DMS153 treated with DMSO at 0.1 percent for 48 hours (cell line): ENCODE data around the gene TATDN3.
"Not testable (repeated sequence)": the region's sequence is repeated elsewhere in the genome, so short reads cannot be mapped to it uniquely, and the experiment has no call there.

Source experiments
- DNase-seq: peaks from one replicate; lab custom pipeline; 2025; ENCODE audit not compliant: unreplicated experiment; lab: John Stamatoyannopoulos, UW

TATDN3 gene, protein sequence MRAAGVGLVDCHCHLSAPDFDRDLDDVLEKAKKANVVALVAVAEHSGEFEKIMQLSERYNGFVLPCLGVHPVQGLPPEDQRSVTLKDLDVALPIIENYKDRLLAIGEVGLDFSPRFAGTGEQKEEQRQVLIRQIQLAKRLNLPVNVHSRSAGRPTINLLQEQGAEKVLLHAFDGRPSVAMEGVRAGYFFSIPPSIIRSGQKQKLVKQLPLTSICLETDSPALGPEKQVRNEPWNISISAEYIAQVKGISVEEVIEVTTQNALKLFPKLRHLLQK

DNA sequence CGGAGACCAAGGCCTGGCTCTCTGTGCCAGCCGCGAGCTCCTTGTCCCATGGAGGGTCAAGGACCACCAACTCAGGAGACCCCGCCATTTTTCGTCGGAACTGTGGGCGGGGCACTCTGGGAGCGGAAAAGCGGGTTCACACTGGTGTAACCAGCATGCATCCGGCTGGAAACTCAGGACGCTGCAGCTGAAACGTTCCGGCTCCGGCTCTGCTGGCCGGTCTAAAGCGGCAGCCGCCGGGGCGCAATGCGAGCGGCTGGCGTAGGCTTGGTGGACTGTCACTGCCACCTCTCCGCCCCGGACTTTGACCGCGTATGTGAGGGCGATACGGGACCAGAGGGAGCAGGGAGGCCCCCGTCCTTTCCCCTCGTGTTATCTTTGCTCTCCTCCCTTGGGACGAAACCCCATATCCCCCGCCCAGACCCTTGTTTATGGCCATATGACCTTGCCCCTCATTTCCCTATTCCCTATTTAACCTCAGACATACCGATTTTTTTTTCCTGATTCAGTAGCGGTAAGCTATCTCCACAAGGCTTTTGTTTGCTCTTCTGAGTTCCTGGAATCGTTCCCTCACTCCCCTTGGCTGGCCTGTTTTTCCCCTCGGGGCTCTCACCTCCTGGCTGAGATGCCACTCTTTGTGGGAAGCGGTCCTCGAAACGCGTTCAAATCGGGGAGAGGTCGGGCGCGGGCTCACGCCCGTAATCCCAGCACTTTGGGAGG lies at the start of gene TATDN3, which contains the start of gene NSL1:
TATDN3 (plus strand) TSS at position 219 of the 720 bp plus-strand sequence; CDS start at position 247, 28 bp downstream.
NSL1 (minus strand) TSS at position 102 of the 720 bp plus-strand sequence; CDS start at position 88, 14 bp downstream.
- peak; percentile 96 for DNase-seq

DNA sequence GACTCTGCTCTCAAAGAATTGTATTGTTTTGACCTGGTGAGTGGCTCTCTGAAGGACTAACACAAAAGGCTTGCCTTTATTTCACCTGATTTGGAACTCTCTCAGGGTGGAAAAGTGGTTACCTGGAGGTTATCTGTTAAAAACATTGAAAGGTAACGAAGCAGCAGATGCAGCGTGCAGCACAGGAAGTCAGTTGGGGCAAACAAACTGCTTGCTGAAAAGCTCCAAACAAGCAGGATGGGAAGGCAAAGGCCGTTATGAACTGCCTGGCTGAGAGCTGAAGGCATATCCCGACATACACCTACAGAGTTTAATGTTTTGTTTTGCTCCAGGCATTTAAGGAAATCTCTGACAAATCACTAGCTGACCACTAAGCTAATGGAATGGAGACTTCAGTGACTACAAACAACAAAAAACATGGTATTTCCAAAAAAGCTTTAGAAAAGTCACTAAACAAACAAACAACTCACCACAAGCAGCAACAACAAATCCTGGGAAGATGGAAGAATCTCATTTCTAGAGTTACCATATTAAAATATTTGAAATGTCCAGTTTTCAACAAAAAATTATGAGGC lies 47.7 kb upstream of the TATDN3 start:
- DNase-seq, result peak; percentile 24

DNA sequence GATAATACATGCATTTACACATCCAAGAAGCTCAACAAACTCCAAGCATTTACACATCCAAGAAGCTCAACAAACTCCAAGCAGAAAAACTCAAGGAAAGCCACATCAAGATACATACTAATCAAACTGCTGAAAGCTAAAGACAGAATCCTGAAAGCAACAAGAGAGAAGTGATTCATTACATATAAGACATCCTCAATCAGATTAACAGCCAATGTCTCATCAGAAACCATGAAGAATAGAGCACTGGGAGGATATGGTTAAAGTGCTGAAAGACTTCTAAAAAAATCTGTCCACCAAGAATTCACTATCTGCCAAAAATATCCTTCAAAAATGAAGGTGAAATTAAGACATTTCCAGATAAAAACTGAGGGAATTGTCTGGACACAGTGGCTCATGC lies 46.4 kb upstream of the TATDN3 start:
- no peak for DNase-seq

DNA sequence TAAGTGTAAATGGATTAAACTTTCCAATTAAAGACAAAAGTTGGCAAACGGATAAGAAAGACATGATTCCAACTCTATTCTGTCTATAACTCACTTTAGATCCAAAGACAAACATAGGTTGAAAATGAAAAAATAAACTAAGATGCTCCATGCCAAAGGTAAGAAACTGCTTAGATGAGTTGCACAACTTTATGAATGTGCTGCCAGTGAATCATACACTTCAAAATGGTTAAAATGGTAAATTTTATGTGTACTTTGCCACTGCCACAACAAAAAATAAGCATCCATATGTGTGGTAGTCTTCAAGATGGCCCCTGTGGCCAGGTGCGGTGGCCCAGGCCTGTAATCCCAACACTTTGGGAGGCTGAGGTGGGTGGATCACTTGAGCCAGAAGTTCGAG lies 45.1 kb upstream of the TATDN3 start:
- DNase-seq, result no peak

DNA sequence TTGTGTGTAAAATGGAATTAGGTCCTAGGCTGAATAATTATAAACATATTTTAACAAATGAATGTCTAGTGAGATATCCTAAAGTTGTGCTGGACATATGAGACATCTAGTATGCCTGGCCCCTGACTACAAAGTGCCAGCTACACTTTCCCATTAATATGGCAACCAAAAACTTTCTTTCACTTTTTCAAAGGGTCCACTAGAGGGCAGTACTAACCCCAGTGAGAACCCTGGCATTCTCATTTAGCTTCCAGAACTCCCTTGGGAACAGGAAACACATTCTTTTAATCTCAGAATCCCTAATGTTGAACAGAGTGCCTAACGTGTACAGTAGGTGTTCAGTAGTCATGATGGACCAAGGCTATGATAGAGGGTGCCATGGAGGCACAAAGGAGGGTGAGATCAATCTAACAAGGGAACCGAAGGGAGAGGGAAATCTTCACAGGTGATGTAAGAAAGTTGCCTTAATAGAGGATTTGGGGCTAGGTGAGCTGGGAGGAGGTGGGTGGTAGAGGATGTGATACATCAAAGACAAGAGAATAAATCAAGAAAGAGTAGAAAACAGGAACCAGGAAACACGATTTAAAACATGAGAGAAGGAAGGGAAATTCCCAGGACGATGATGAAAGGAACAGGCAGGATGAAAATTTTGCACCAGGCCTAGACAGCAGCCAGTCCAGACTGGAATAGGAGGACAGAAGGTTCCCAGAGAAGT lies 41.7 kb upstream of the TATDN3 start:
- peak; percentile 83 for DNase-seq

DNA sequence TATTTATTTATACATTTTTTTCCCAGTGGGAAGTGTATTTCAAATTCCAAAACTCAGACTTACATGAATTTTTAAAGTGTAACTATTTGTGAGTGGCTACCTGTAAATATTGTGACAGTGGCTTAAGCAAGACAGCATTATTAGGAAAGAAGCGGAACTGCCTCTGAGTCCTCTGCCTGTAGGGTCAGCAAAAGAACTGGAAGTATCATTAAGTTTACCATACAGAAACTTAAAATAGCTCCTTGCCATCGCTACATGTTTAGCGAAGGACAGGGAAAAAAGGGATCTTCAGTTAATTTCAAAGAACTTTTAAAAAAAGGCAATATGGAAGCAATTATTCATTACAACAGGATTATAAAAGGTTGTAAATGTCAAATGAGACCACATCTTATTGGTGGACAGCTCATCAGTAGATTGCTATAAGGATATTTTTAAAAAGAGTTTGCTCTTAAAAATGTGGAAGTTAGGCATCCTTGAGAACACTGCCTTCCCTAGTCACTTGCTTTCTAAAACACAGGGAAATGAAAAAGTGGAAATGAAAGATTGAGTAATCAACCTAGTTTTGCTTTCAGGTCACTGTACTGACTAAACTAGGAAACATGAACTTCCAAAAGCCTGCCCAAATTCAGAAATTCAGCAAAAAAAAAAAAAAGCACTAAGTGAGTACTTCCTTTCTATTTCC lies 39.3 kb upstream of the TATDN3 start:
- DNase-seq, result no peak

DNA sequence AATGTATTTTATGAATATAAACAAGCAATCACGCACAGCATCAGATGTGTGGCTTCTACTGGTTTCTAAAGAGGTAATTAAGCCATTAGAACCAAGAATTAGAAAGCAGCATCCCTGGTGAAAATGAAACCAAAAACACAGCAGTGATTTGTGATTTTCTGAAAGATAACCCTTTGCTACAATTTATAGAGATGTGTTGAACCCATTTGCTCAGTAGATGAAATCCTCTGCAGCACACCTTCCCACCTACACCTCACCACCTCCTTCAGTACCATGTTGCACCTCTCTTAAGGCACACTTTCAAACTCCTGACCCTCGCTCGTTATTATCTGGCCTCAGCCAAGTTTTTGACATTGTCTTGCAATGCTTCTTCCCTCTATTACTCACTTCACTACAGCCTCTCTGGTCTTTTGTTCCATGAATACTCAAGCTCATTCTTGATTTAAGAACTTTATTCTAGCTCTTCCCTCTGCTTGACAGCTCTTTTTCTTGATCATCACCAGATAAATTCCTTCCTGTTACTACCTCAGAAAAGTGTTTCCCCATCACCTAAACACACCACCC lies 38.7 kb upstream of the TATDN3 start:
- no peak for DNase-seq

DNA sequence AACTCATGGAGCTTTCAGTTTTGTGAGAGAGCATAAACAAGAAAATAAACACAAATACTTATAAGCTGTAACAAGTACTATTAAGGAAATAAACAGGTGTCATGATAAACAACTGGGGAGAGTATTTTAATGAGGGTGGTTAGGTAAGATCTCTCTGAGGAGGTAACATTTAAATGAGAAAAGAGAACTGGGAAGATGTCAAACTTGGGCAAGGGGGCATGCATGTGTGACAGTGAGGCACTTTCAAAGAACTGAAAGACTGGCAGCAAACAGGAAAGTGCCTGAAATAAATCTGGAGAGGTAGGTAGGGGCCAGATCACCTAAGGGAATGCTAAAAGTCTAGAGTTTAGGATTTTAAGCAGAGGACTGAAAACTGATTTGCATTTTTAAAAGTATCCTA lies 37.9 kb upstream of the TATDN3 start:
- no peak for DNase-seq

DNA sequence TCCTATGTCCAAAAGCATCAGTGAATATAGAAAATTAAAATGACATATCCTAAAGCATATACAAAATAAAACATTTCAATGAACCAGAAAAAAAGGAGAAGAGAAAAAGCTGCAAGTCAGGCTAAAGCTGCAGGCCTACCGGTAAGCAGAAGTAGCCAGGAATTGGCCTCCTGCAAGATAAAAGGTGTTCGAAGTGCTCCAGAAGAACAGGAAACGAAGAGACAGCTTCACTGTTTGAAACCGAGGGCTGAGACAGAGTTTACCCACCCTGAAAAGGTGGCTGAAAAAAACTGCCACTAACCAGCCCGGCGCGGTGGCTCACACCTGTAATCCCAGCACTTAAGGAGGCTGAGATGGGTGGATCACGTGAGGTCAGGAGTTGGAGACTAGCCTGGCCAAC lies 37.5 kb upstream of the TATDN3 start:
- no peak for DNase-seq

DNA sequence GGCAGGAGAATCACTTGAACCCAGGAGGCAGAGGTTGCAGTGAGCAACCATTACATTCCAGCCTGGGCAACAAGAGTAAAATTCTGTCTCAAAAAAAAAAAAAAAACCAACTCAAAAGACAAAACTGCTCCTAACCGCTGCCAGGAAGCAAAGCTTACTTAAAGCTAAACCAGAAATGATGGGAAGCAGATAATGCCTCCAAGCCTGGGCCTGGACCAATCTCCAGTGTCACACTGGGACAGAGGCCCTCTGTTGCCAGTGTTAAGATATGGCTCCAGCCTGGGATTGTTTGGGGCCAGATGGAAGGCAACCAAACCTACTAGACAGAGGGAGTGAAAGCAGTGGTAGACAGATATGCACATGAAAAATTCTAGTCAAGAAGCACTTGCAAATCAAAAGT lies 37.0 kb upstream of the TATDN3 start:
- DNase-seq, result no peak

DNA sequence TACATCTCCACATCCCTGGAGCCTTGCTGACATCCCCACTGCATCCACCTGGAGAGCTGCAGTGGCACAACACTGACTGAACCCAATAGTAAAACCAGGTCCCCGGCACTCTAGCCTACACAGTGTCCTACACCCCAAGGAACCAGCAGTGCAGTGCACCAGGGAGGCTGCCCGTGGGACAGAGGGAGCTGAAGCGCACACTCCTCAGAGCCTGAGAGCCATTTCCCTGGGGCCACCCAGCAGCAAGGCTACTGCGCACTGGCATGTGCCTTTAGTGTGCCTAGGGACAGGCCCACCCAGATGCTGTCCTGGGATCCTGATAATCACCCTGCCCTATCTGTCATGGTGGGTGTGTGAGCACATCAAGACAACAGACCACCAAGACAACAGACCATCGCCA lies 32.0 kb upstream of the TATDN3 start:
- no peak for DNase-seq

DNA sequence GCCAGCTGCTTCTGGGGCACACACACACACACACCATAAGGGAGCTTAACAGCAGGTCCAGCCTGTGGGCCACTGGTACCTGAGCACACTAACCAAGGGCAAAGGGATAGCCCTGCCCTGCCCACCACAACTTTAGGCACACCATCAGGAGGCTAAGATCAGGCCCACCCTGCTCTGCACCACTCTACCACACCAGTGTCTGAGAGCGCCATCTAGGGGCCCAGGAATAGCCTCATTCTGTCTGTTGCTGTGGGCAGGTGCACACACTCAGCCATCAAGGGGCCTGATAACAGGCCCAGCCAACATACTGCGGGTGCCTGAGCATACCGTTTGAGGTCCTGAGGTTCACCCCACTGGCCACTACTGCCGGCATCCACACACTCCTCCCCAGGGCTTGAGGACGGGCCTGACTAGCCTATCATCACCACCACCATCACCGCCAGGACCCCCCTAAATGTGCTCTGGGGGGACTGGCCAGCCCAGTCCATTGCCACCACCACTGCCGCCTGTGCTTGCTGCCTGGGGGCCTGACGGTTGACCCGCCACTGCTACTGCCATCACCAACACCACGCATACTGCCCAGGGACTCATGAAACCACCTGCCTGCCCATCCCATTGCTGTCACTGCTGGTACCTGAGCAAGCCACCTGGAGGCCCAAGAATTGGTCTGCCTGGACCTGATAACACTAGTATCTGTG lies 31.4 kb upstream of the TATDN3 start:
- no peak for DNase-seq

DNA sequence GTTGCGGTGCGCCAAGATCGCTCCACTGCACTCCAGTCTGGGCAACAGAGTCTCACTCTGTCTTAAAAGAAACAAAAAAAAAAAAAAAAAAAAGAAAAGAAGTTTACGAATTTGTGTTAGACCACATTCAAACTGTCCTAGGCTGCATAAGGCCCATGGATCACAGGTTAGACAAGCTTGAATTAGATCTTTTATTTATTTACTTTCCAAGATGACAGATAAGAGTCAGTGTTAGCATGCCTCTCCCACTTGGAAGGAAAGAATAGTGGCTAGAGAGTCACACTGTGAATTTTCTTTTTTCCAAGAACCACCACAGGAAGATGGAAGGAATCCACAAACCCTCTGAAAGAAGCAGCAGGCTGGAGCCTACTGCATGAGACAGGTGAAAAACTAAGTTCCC lies 29.5 kb upstream of the TATDN3 start:
- DNase-seq, result no peak

DNA sequence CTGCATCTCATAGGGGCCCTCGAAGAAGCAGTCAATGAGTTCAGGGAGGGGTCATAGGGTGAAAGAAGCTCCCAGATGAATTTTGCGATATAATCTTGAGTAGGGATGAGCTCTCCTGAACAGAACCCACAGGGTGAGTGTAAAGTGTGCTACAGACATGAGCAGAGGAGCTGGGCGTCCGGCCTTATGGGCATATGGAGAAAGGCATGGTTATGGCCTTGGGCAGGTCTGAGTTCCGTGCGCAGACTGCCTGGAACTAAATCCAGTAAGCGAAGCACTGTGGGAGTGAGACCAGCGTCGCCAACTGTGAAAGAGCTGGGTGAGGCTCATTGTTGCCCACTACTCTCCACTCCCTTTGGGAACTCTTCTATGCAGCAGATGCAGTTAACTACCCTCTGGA lies 28.9 kb upstream of the TATDN3 start:
- DNase-seq, result no peak

DNA sequence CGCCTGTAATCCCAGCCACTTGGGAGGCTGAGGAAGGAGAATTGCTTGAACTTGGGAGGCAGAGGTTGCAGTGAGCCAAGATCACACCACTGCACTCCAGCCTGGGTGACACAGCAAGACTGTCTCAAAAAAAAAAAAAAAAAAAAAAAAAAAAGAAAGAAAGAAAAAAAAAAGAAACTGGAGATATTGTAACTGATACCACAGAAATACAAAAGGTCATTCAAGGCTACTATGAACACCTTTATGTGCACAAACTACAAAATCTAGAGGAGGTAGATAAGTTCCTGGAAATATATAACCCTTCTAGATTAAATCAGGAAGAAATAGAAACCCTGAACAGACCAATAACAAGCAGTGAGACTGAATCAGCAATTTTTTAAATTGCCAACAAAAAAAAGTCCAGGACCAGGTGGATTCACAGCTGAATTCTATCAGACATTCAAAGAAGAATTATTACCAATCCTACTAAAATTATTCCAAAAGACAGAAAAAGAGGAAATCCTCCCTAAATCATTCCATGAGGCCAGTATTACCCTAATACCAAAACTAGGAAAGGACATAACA lies 26.9 kb upstream of the TATDN3 start:
- DNase-seq, result not testable (repeated sequence)

DNA sequence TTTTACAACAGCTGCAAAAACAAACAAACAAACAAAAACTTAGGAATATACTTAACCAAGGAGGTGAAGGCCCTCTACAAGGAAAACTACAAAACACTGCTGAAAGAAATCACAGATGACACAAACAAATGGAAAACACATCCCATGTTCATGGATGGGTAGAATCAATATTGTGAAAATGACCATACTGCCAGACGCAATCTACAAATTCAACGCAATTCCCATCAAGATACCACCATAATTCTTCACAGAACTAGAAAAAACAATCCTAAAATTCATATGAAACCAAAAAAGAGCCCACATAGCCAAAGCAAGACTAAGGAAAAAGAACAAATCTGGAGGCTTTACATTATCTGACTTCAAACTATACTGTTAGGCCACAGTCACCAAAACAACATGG lies 24.9 kb upstream of the TATDN3 start:
- not testable (repeated sequence) for DNase-seq

DNA sequence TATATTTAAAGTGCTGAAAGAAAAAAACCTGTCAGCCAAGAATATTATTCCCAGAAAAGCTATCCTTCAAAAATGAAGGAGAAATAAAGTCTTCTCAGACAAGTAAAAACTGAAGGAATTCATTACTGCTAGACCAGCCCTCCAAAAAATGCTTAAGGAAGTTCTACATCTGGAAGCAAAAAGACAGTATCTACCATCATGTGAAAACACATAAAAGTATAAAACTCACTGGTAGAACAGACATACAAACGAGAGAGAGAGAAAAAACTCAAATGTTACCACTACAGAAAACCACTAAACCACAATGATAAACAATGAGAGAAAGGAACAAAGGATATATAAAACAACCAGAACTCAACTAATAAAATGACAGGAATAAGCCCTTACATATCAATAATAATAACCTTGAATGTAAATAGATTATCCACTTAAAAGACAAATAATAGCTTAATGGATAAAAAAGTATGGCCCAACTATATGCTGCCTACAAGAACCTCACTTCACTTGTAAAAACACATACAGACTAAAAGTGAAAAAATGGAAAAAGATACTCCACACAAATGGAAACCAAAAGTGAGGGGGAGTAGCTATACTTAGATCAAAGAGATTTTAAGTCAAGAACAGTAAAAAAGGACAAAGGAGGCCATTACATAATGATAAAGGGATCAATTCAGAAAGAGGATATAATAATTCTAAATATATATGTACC lies 22.1 kb upstream of the TATDN3 start:
- DNase-seq, result no peak

DNA sequence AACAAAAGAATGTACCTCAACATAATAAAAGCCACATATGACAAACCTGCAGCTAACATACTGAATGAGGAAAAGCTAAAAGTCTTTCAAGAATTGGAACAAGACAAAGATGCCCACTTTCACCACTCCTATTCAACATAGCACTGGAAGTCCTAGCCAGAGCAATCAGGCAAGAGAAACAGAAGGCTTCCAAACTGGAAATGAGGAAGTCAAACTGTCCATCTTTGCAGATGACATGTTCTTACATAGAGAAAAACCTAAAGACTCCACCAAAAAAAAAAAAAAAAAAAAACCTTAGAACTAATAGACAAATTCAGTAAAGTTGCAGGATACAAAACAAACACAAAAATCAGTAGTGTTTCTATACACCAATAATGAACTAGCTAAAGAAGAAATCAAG lies 20.4 kb upstream of the TATDN3 start:
- DNase-seq, result no peak

DNA sequence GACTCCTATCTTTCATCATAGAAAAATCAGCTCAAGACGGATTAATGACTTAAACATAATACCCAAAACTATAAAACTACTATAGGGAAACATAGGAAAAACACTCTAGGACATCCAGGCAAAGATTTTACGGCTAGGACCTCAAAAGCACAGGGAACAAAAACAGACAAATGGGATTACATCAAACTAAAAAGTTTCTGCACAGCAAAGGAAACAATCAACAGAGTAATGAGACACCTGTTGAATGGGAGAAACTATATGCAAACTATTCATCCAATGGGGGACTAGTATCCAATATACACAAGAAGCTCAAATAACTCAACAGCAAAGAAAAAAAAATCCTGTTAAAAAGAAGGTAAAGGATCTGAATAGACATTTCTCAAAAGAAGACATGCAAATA lies 18.7 kb upstream of the TATDN3 start:
- DNase-seq, result no peak
